A549 (cell line): ENCODE measurements around the gene ATP5PB. TPM values are rescaled to one million over a fixed set of nuclear protein-coding genes. Genes with fewer than 3 reads are reported as not detected.

Experiments
- ATAC-seq, 2 experiments: fragments of 200-7000 bp in 1 of 2; fragments of >200 bp in 1 of 2; cut with Nextera tagmentation in 1 of 2; cut with Tn5 transposase in 1 of 2; 3 replicates each; pipeline versions ENCODE4 v1.8.0 to v1.9.1; 2018 to 2020; ENCODE audit warnings: mild to moderate bottlenecking in 1 of 2, moderate library complexity in 1 of 2
- CTCF ChIA-PET: fragments of 300-600 bp; sonication (Branson Sonifier 250); formaldehyde crosslinking; extraction: SDS; loops from one replicate; lab custom pipeline; 2021; ENCODE audit warnings: antibody characterized with exemption, inconsistent platforms; lab: Yijun Ruan, JAX
- POLR2A ChIA-PET: fragments of 350-600 bp; formaldehyde crosslinking; extraction: SDS; loops from one replicate; lab custom pipeline; 2021; ENCODE audit warnings: antibody characterized with exemption, inconsistent platforms; lab: Yijun Ruan, JAX
- DNase-seq, 2 experiments: peaks; one replicate each; pipeline versions ENCODE4 v3.0.0 to v3.0.0-alpha.2; 2011 to 2016; ENCODE audit warnings: low read depth in 1 of 2, low spot score in 1 of 2
- FAIRE-seq: peaks from 2 replicates; lab custom pipeline; 2011; peaks lifted over from hg19 to GRCh38; lab: Jason Lieb, UNC
- H3K27ac ChIP-seq, 2 experiments: fragments of >200 bp; sonication (Bioruptor Twin); formaldehyde crosslinking; 3 replicates each; pipeline ENCODE4 v1.5.1; 2016 to 2017
- H3K4me1 ChIP-seq: fragments of >200 bp; sonication (Bioruptor Twin); formaldehyde crosslinking; 3 replicates; pipeline ENCODE4 v1.6.1; 2016
- H3K4me2 ChIP-seq: fragments of >200 bp; sonication (Bioruptor Twin); formaldehyde crosslinking; 3 replicates; pipeline ENCODE4 v1.6.1; 2016
- H3K4me3 ChIP-seq: fragments of >200 bp; sonication (Bioruptor Twin); formaldehyde crosslinking; 3 replicates; pipeline ENCODE4 v1.5.1; 2016
- H3K9me3 ChIP-seq: fragments of >200 bp; sonication (Bioruptor Twin); formaldehyde crosslinking; 3 replicates; pipeline ENCODE4 v1.6.1; 2016
- ATOH8 ChIP-seq: fragments of 250-450 bp; sonication (Bioruptor Pico); IDR thresholded peaks from 2 replicates; pipeline ENCODE4 v1.5.0; 2020; ENCODE audit warnings: low read depth, mild to moderate bottlenecking, moderate library complexity
- BHLHE40 ChIP-seq: IDR thresholded peaks from 2 replicates; pipeline ENCODE4 v1.6.1; 2012; ENCODE audit warnings: low read depth, low read length, inconsistent platforms
- CHD2 ChIP-seq: fragments of 150-350 bp; IDR thresholded peaks from 2 replicates; pipeline ENCODE4 v1.6.1; 2014; ENCODE audit warnings: low read length; ENCODE audit not compliant: partially characterized antibody
- EHMT2 ChIP-seq: fragments of 200-600 bp; sonication (generic); IDR thresholded peaks from 2 replicates; pipeline ENCODE4 v1.6.1; 2016; ENCODE audit warnings: antibody characterized with exemption, low read depth, mild to moderate bottlenecking, moderate library complexity
- ESRRA ChIP-seq: fragments of 150-350 bp; IDR thresholded peaks from 2 replicates; pipeline ENCODE4 v1.6.1; 2014; ENCODE audit warnings: mild to moderate bottlenecking, low read length, borderline replicate concordance
- GATA3 ChIP-seq: IDR thresholded peaks from 2 replicates; pipeline ENCODE4 v1.6.1; 2012; ENCODE audit warnings: borderline replicate concordance
- HEYL ChIP-seq: fragments of 250-450 bp; sonication (Bioruptor Pico); IDR thresholded peaks from 2 replicates; pipeline ENCODE4 v1.8.0; 2021; ENCODE audit warnings: mild to moderate bottlenecking, moderate library complexity
- HMGXB4 ChIP-seq: fragments of 250-450 bp; sonication (Bioruptor Pico); IDR thresholded peaks from 2 replicates; pipeline ENCODE4 v1.5.0; 2021; ENCODE audit warnings: mild to moderate bottlenecking, moderate library complexity, borderline replicate concordance
- HOXB5 ChIP-seq: fragments of 250-450 bp; sonication (Bioruptor Pico); IDR thresholded peaks from 2 replicates; pipeline ENCODE4 v1.5.0; 2020; ENCODE audit warnings: mild to moderate bottlenecking, moderate library complexity
- MAFK ChIP-seq: fragments of 450-650 bp; IDR thresholded peaks from 2 replicates; pipeline ENCODE4 v1.6.1; 2014; ENCODE audit not compliant: partially characterized antibody
- MAX ChIP-seq: IDR thresholded peaks from 2 replicates; pipeline ENCODE4 v1.6.1; 2012
- MYC ChIP-seq: IDR thresholded peaks from 2 replicates; pipeline ENCODE4 v1.6.1; 2012; ENCODE audit warnings: mild to moderate bottlenecking, inconsistent platforms, low read length, improper control_type of control experiment, borderline replicate concordance
- NFE2L2 ChIP-seq: fragments of 150-350 bp; conservative IDR thresholded peaks from 2 replicates; pipeline ENCODE4 v1.6.1; 2014; ENCODE audit warnings: low read length
- PHF8 ChIP-seq: fragments of 200-600 bp; sonication (generic); IDR thresholded peaks from 2 replicates; pipeline ENCODE4 v1.6.1; 2016; ENCODE audit warnings: low read depth, mild to moderate bottlenecking, antibody characterized with exemption, moderate library complexity, borderline replicate concordance
- RNF2 ChIP-seq: fragments of 200-600 bp; sonication (generic); IDR thresholded peaks from 2 replicates; pipeline ENCODE4 v1.6.1; 2016; ENCODE audit warnings: low read depth, mild to moderate bottlenecking, antibody characterized with exemption, moderate library complexity, borderline replicate concordance
- SMC3 ChIP-seq: fragments of >200 bp; sonication (Bioruptor Twin); formaldehyde crosslinking; IDR thresholded peaks from 3 replicates; pipeline ENCODE4 v1.6.1; 2018; ENCODE audit warnings: inconsistent platforms
- TFCP2L1 ChIP-seq: fragments of 250-450 bp; sonication (Bioruptor Pico); IDR thresholded peaks from 2 replicates; pipeline ENCODE4 v1.5.0; 2021; ENCODE audit warnings: mild to moderate bottlenecking
- ZC3H11A ChIP-seq: fragments of 450-650 bp; IDR thresholded peaks from 2 replicates; pipeline ENCODE4 v1.6.1; 2014; ENCODE audit warnings: antibody characterized with exemption, mild to moderate bottlenecking
- ZNF302 ChIP-seq: fragments of 250-450 bp; sonication (Bioruptor Pico); IDR thresholded peaks from 2 replicates; pipeline ENCODE4 v1.9.0; 2021; ENCODE audit warnings: inconsistent platforms, mild to moderate bottlenecking, moderate library complexity
- WGBS: methylation state at CpG from one replicate; pipeline ENCODE4 v1.1.6; 2017; ENCODE audit errors: missing lambda C conversion rate; 5-methylcytosine and 5-hydroxymethylcytosine counted together
- polyA plus RNA-seq, 4 experiments: library from polyadenylated mRNA; depleted of rRNA in 3 of 4; stranded (reverse); fragments of >200 nt; fragmentation: RNase III in 1 of 4; extraction: RNeasy Plus Mini Kit Qiagen cat#74134 plus additional on column Dnase treatment in 1 of 4; gene quantifications; 2 replicates in 3 of 4; 3 replicates in 1 of 4; pipeline ENCODE4 v1.2.3, GENCODE V29; 2011 to 2017

Gene ATP5PB
- polyA plus RNA-seq, 2 of the 4 experiments (the other 2 are of a cell fraction) = 275 to 300 TPM

- ChIA-PET POLR2A (no interaction called here), CTCF (interaction anchor here (1.7 to 4.0 kb wide), 2 partner anchors 8 to 19 kb away, joined by 6 to 19 read pairs; no protein-coding TSS in a partner anchor)
- H3K4me3 ChIP-seq = no peak overlapping the region
- H3K4me2 ChIP-seq = no peak overlapping the region
- WGBS = 77% methylated on average over 3 of the region's 4 CpGs
- DNase-seq (no peak), FAIRE-seq (no peak), ATAC-seq (no peak)
- no peaks in the 10 kb centered on the region for H3K4me1 ChIP-seq
- no peak overlapping the region for H3K27ac ChIP-seq
- H3K9me3 ChIP-seq = no peaks in the 10 kb centered on the region
- TF ChIP-seq SMC3 = no peak
- TF ChIP-seq TFCP2L1 (CRISPR knock-in tag) = no peak
These were observed 40.3 kb downstream of the ATP5PB start for GRCh38 chr1:111489604-111490003.

- Histone ChIP-seq H3K4me2 (no peak overlapping the region), H3K27ac (no peak overlapping the region), H3K9me3 (no peaks in the 10 kb centered on the region), H3K4me1 (no peaks in the 10 kb centered on the region), H3K4me3 (no peak overlapping the region)
- TF ChIP-seq SMC3 (no peak), MAFK (peak; percentile 16), RNF2 (no peak), ZNF302 (CRISPR knock-in tag) (no peak), BHLHE40 (no peak), GATA3 (no peak)
- WGBS = 50% methylated on average over 4 of the region's 4 CpGs
- FAIRE-seq = no peak
- no peak for ATAC-seq
- CTCF ChIA-PET = interaction anchor here (1.7 to 4.0 kb wide), 2 partner anchors 8 to 18 kb away, joined by 6 to 19 read pairs; no protein-coding TSS in a partner anchor
- POLR2A ChIA-PET = no interaction called here
- DNase-seq = no peak
These were observed 41.0 kb downstream of the ATP5PB start for GRCh38 chr1:111490220-111490619.

- Histone ChIP-seq H3K4me1 (no peaks in the 10 kb centered on the region), H3K4me3 (no peak overlapping the region), H3K9me3 (no peaks in the 10 kb centered on the region), H3K4me2 (no peak overlapping the region)
- FAIRE-seq (no peak), ATAC-seq (no peak)
- POLR2A ChIA-PET = no interaction called here
- WGBS = 89% methylated on average over 2 of the region's 7 CpGs
- no peak for TF ChIP-seq MAX
- TF ChIP-seq, all 56 proteins: peak for 0
- CTCF ChIA-PET = interaction anchor here (1.7 to 4.0 kb wide), 2 partner anchors 9 to 17 kb away, joined by 6 to 19 read pairs; no protein-coding TSS in a partner anchor
- no peak overlapping the region for H3K27ac ChIP-seq
- DNase-seq = no peak
These were observed 41.8 kb downstream of the ATP5PB start for GRCh38 chr1:111491070-111491469.

- Histone ChIP-seq H3K9me3 (no peaks in the 10 kb centered on the region), H3K4me2 (no peak overlapping the region), H3K4me3 (no peak overlapping the region), H3K27ac (no peak overlapping the region), H3K4me1 (no peaks in the 10 kb centered on the region)
- WGBS = 35% methylated on average over 4 of the region's 4 CpGs
- FAIRE-seq = no peak
- no peak for DNase-seq
- TF ChIP-seq HEYL (CRISPR knock-in tag) (no peak), EHMT2 (no peak), PHF8 (no peak), HMGXB4 (CRISPR knock-in tag) (no peak), NFE2L2 (no peak), MYC (no peak), CHD2 (no peak), ATOH8 (CRISPR knock-in tag) (no peak), HOXB5 (CRISPR knock-in tag) (no peak), ZC3H11A (no peak), ESRRA (no peak)
- CTCF ChIA-PET = interaction anchor here (1.3 to 5.9 kb wide), 3 partner anchors 12 to 273 kb away, joined by 3 to 54 read pairs (median 9); no protein-coding TSS in a partner anchor
- POLR2A ChIA-PET = no interaction called here
- no peak for ATAC-seq
These were observed 47.1 kb downstream of the ATP5PB start for GRCh38 chr1:111496398-111496797.
